Amygdala (tissue), 56 donors: ENCODE measurements around the gene GNGT2.

ENCODE experiments used
- DNase-seq, 56 donors: peaks; one replicate each; lab custom pipeline; 2025; lab: John Stamatoyannopoulos, UW

GNGT2 gene

GRCh38 chr17:49210158-49211029 is at the start of gene GNGT2, which contains the start of gene ABI3:
Gene GNGT2 (minus strand): TSS chr17:49210574. CDS start chr17:49207422, 3,152 bp downstream.
Gene ABI3 (plus strand): TSS chr17:49210707. CDS start chr17:49210725, 18 bp downstream.
- peak in 16 of 56 donors; percentile 7 to 52 (median 22) for DNase-seq

DNA sequence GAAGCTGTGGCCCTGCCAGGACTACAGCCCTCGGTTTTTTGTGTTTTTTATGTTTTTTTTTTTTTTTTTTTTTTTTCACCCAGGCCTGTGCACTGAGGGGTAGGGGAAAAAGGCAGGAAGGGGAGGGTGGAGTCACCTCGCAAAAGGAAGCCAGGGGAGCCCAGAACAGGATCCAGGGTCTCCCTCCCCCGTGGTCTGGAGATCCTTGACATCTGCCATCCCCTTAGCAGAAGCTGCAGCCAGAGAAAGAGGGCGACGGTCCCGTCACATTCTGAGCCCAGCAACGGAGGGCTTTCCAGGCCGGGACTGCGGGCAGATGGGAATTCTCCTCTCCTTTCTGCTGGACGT is 49.3 kb upstream of the GNGT2 start:
- no peak for DNase-seq

- DNase-seq: no peak
Measured at GRCh38 chr17:49258394-49258793, 48.0 kb upstream of the GNGT2 start.

DNA sequence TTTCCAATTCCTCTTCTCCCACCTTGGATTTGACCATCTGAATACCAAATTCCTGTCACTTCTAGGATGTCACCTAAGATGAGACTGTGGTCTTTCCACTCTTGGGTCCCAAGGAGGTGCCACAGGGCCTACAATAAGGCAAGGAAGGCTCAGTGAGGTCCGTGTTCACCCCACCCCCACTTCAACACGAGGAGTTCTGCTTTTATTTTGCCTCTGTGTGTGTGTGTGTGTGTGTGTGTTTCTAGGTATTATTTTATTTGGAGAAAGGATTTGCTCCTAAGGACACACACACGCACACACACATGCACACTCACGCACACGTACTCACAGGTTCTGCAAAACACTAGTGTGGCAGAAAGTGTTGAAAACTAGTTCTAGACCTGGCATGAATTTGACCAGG is 44.8 kb upstream of the GNGT2 start:
- no peak for DNase-seq

- no peak for DNase-seq
Measured at GRCh38 chr17:49254066-49254465, 43.7 kb upstream of the GNGT2 start.

DNA sequence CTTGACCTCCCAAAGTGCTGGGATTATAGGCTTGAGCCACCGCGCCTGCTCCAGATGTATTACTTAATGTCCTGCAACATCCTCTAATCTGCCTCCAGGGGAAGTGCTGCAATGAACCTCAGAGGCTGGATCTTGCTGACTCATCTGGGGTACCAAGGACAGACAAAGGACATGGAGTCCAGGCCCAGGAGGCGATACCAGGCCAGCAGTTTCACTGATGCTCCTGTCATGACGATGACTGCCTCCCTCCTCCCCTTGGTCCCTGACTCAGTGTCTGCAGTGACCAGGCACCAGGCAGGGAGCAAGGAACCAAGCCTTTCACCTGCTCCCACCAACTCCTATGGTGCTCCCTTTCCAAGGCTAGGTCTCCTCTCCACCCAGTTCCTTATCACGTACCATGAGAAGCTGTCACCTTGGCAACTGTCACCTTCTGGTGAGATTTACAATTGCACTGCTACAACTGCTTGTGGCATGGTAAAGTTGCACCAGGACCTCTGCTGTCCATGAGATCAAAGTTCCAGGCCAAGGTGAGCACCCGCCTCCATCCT is 41.8 kb upstream of the GNGT2 start:
- no peak for DNase-seq

DNA sequence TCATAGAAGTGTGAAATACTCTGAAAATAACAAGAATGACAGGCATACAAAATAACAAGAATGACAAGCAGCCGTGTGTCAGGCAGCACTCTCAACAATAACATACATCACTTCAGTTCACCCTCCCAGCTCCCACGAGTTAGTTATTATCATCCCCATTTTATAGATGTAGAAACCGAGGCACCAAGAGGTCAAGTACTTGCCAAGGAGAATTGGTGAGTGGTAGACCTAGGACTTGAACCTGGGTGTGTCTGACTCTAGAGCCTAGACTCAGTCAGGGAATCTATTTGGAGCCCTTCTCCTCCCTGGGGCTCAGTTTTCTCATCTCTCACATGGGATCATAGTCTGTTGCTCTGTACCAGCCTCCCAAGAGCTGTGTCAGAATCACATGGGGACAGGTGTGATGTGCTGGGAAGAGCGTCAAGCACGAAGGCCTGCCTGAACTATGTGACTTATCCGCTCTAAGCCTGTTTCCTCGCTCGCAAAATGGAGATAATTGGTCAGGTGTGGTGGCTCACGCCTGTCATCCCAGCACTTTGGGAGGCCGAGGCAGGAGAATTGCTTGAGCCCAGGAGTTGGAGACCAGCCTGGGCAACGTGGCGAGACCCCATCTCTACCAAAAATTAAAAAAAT is 39.6 kb upstream of the GNGT2 start:
- no peak for DNase-seq

DNA sequence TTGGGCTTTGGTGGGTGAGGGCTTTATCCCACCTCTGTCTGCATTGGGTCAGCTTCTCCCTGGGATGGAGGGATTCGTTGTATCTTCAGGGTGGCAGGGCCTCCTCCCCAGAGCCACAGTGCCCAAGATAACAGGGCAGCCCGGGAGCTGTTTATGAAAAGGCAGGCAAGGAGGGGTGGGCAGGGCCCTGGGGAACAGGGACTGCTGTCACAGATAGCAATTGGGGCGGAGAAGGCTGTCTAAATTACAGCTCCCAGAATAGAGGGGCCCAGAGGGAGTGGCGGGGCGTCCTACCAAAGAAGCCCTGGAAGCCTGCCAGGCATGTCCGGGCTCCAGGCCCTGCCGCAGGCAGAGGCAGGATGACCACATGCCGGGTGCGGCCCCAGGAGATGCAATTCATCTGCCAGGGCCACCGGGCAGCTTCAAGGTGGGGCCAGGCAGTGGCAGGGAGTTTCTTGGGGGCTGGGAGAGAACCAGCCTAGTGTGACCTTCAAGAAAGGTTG is 39.0 kb upstream of the GNGT2 start:
- DNase-seq: peak in 7 of 56 donors; percentile 3 to 12 (median 7)

DNA sequence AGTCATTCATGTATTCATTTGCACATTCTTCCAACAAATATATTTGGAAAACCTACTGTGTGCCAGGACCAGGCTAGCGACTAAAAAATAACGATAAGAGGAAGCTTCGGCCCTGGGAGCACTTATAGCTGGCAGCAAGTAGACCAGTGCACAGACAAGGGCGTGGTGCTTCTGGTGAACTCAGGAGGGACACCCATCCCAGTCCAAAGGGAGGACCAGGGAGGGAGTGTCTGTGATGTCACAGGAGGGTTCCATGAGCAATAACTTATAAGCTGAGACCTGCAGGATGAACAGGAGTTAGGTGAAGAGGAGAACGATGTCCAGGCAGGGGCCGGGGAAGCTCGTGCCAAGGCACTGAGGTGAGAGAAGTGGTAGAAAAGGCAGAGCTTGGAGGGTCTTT is 37.6 kb upstream of the GNGT2 start:
- DNase-seq: no peak

DNA sequence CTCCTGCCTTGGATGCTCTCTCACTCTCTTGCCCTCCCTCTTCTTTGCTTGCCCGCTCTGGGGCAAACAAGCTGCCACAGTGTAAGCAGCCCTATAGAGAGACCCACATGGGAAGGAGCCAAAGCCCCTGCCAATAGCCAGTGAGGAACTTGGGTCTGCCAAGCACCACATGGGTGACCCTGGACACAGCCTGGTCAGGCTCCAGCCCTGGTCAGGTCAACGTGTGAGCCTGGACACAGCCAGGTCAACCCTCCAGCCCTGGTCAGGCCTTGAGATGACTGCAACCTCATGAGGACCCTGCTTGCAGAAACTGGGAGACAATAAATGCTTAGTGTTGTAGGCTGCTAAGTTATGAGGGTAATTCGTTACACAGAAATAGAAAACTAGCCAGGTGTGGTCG is 34.5 kb upstream of the GNGT2 start:
- DNase-seq: no peak

- DNase-seq: no peak
Measured at GRCh38 chr17:49242813-49243212, 32.4 kb upstream of the GNGT2 start.

DNA sequence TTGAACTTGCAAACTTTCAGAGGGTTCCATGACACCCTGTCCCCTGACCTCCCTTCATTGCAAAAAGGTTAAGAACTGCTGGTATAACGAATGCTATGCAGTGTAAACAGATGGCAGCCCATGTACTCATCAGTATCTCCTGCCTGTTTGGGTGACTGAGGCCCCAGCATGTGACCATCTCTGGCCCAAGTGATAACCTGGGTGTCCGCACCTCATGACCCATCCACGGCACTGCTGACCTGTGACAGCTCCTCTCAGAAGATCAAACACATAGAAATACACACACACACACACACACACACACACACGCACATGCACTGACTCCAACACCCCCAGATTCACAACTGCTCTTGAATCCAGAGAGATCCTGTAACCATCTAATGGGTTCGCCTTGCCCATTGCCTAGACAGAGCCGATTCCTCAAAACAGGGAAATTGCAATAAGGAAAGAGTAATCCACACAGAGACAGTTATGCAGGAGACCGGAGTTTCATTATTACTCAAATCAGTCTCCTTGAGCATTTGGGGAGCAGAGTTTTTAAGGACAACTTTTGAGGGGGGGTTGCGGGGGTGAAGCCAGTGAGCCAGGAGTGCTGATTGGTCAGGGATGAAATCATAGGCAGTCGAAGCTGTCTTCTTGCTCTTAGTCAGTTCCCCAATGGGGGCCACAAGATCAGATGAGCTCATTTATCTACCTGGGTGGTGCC is 31.5 kb upstream of the GNGT2 start:
- DNase-seq: no peak

DNA sequence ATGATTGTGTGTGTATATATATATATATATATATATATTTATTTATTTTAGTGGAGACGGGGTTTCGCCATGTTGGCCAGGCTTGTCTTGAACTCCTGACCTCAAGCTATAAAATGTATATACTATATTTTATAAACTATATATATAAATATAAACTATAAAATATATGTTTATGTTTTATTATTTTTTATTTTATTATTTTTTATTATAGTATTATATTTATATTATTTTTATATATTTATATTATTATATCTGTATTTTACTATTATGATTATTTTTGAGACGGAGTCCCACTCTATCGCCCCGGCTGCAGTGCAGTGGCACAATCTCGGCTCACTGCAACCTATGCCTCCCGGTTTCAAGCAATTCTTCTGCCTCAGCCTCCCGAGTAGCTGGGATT is 30.7 kb upstream of the GNGT2 start:
- DNase-seq: no peak

- DNase-seq: no peak
Measured at GRCh38 chr17:49240619-49241018, 30.2 kb upstream of the GNGT2 start.

DNA sequence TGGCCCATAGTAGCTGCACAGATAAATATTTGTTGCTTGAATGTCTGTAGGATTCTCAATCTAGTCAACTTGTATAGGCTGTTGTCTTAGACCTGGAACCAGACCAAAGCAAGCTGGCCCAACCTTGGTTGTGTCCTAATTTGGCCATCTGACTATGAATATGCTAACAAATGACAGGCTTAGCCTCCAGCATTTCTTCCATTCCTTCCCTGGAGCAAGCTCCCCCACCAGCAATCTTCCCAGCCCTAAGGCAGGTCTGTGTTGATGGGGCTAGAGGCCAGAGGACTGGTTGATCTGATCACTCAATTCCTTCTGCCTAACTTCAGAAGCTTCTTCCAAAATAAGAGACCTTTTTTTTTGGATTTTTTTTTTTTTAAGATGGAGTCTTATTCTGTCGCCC is 29.6 kb upstream of the GNGT2 start:
- DNase-seq: no peak

DNA sequence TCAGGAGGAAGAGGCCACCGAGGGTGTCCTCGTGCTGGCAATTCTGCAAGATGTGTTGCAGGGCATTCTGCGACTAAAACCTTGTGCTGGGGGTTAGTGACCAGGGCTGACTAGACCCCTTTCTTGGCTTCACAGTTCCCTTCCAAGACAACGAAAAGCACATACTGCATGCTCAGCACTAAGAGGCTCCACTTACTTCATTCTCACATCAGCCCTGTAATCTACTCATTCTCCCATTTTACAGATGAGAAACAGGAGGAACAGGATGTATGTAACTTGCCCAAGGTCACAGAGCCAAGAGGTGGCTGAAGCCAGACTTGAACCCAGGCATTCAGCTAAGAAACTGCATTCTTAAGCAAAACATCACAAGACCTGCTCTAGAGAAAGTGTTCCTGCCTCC is 25.5 kb upstream of the GNGT2 start:
- DNase-seq: no peak

- DNase-seq: no peak
Measured at GRCh38 chr17:49234509-49235080, 24.2 kb upstream of the GNGT2 start.

- DNase-seq: no peak
Measured at GRCh38 chr17:49231563-49231894, 21.2 kb upstream of the GNGT2 start.

GRCh38 chr17:49230636-49231562 is 20.5 kb upstream of the GNGT2 start, which contains the start of gene PHOSPHO1:
Gene PHOSPHO1 (minus strand): TSS chr17:49230787. CDS start chr17:49226691, 4,096 bp downstream.
- peak in 50 of 56 donors; percentile 15 to 84 (median 64) for DNase-seq
